Activated T-cell treated with anti-CD3 and anti-CD28 coated beads, Interleukin-2, amount 50 U/mL, for 72 hours (primary cell): ENCODE measurements around the gene RPS15. TPM values are rescaled to one million over a fixed set of nuclear protein-coding genes. Genes with fewer than 3 reads are reported as not detected.

Experiments used
- ATAC-seq, 2 donors: fragments of 150-1000 bp; cut with Tn5 transposase; replicated peaks in 1 of 2; 2 replicates each; pipeline ENCODE4 v1.10.0; 2021; ENCODE audit warnings: moderate library complexity in 2 of 2, mild to moderate bottlenecking in 1 of 2
- DNase-seq, 2 donors: peaks; one replicate each; pipeline ENCODE4 v3.0.0; 2021 to 2022; ENCODE audit warnings: mixed read lengths in 1 of 2
- H3K27ac Mint-ChIP-seq: one replicate; pipeline ENCODE4 v1.8.0; 2022; ENCODE audit warnings: mild to moderate bottlenecking, moderate library complexity, mixed read lengths
- H3K27me3 Mint-ChIP-seq: one replicate; pipeline ENCODE4 v1.8.0; 2022; ENCODE audit warnings: low read depth, mixed read lengths
- H3K36me3 Mint-ChIP-seq, 2 donors: one replicate each; pipeline ENCODE4 v1.8.0; 2022; ENCODE audit warnings: mixed read lengths in 2 of 2, mild to moderate bottlenecking in 1 of 2; ENCODE audit not compliant: insufficient read depth in 2 of 2
- H3K4me1 Mint-ChIP-seq: one replicate; pipeline ENCODE4 v1.8.0; 2022; ENCODE audit warnings: low read depth, mixed read lengths
- H3K4me3 Mint-ChIP-seq, 2 donors: one replicate each; pipeline ENCODE4 v1.8.0; 2022; ENCODE audit warnings: mild to moderate bottlenecking in 2 of 2, mixed read lengths in 2 of 2, moderate library complexity in 2 of 2
- H3K9me3 Mint-ChIP-seq, 2 donors: one replicate each; pipeline ENCODE4 v1.8.0; 2022; ENCODE audit warnings: mixed read lengths in 2 of 2
- total RNA-seq, 2 donors: library from RNA; stranded (reverse); gene quantifications; one replicate each; pipeline ENCODE4 v1.2.3, GENCODE V29; 2022

RPS15 gene
- total RNA-seq, 2 donors from 2014 or later, result 1,293 to 1,490 TPM

GRCh38 chr19:1396768-1397679 lies 41.2 kb upstream of the RPS15 start:
- Mint-ChIP-seq H3K4me1 (peaks cover 6% of the 10 kb centered on the region), H3K27me3 (no peaks in the 10 kb centered on the region), H3K36me3 (peaks cover 0 to 3% of the 10 kb centered on the region in 2 donors), H3K4me3 (no peak overlapping the region), H3K27ac (no peak overlapping the region), H3K9me3 (no peaks in the 10 kb centered on the region)
- no peak for ATAC-seq
- no peak for DNase-seq

- H3K27ac Mint-ChIP-seq, result no peak overlapping the region
- H3K4me3 Mint-ChIP-seq, result no peak overlapping the region
- no peaks in the 10 kb centered on the region for H3K9me3 Mint-ChIP-seq
- H3K4me1 Mint-ChIP-seq, result peaks cover 13% of the 10 kb centered on the region
- ATAC-seq (no peak), DNase-seq (no peak)
- peaks cover 4% of the 10 kb centered on the region for H3K27me3 Mint-ChIP-seq
- peaks cover 0 to 3% of the 10 kb centered on the region in 2 donors for H3K36me3 Mint-ChIP-seq
These were observed 40.4 kb upstream of the RPS15 start for GRCh38 chr19:1397838-1398237.

GRCh38 chr19:1399079-1399478 lies 39.1 kb upstream of the RPS15 start:
- Mint-ChIP-seq H3K27ac (no peak overlapping the region), H3K9me3 (no peaks in the 10 kb centered on the region), H3K27me3 (peaks cover 7% of the 10 kb centered on the region), H3K4me1 (peaks cover 15% of the 10 kb centered on the region), H3K4me3 (no peak overlapping the region), H3K36me3 (peaks cover 0 to 3% of the 10 kb centered on the region in 2 donors)
- DNase-seq, result no peak
- no peak for ATAC-seq

DNA sequence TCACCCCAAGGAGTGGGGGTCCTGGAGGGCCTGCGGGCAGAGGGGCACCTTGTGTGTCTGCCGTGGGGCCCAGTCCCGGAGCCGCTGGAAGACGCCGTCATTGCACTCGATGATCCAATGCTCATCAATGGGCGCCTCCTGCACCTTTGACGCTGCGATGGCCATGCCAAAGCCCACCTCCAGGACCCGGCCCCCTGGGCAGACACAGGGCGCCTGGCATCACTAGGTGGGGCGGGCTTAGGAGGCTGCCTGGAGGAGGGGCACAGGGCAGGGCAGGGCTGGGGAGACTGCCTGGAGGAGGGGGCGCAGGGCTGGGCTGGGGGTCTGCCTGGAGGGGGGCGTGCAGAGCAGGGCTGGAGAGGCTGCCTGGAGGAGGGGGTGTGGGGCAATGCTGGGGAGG lies 38.5 kb upstream of the RPS15 start:
- Mint-ChIP-seq H3K9me3 (no peaks in the 10 kb centered on the region), H3K4me3 (peak overlapping the region in 1 of 2 donors; percentile 20), H3K27me3 (peaks cover 7% of the 10 kb centered on the region), H3K4me1 (peaks cover 15% of the 10 kb centered on the region), H3K27ac (no peak overlapping the region), H3K36me3 (peaks cover 0 to 3% of the 10 kb centered on the region in 2 donors)
- ATAC-seq, result no peak
- no peak for DNase-seq

- Mint-ChIP-seq H3K9me3 (no peaks in the 10 kb centered on the region), H3K27ac (no peak overlapping the region), H3K36me3 (peaks cover 0 to 3% of the 10 kb centered on the region in 2 donors), H3K4me3 (peak overlapping the region; percentile 67 to 75), H3K4me1 (peaks cover 15% of the 10 kb centered on the region), H3K27me3 (peaks cover 7% of the 10 kb centered on the region)
- ATAC-seq, result peak; percentile 23 to 26
- peak in 1 of 2 donors; percentile 18 for DNase-seq
These were observed 37.7 kb upstream of the RPS15 start for GRCh38 chr19:1400281-1401137.

- H3K27ac Mint-ChIP-seq, result no peak within 1 kb of the TSS
- H3K4me3 Mint-ChIP-seq, result peak within 1 kb of the TSS; percentile 67 to 75
- peak; percentile 64 to 65 for DNase-seq
- H3K9me3 Mint-ChIP-seq, result no peaks in the 10 kb centered on the region
- H3K27me3 Mint-ChIP-seq, result peaks cover 7% of the 10 kb centered on the region
- peak; percentile 81 for ATAC-seq
- peaks cover 17% of the 10 kb centered on the region for H3K4me1 Mint-ChIP-seq
- peaks cover 0 to 3% of the 10 kb centered on the region in 2 donors for H3K36me3 Mint-ChIP-seq
These were observed 36.9 kb upstream of the RPS15 start, which contains the start of gene GAMT for GRCh38 chr19:1401138-1401888. GAMT (minus strand) TSS chr19:1401542; CDS start chr19:1401476, 66 bp downstream.

DNA sequence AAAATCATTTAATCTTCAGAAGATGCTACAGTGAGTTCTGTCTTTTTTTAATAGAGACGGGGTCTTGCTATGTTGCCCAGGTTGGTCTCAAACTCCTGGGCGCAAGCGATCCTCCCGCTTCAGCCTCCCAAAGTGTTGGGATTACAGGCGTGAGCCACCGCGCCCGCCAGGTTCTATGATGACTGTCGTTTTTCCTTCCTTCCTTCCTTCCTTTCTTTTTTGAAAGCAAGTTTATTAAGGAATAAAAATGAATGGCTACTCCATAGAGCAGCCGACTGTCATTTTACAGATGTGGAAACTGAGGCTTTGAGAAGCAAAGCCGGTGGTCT lies 36.3 kb upstream of the RPS15 start:
- peaks cover 0 to 3% of the 10 kb centered on the region in 2 donors for H3K36me3 Mint-ChIP-seq
- peaks cover 21% of the 10 kb centered on the region for H3K4me1 Mint-ChIP-seq
- peaks cover 7% of the 10 kb centered on the region for H3K27me3 Mint-ChIP-seq
- no peaks in the 10 kb centered on the region for H3K9me3 Mint-ChIP-seq
- no peak overlapping the region for H3K27ac Mint-ChIP-seq
- ATAC-seq (no peak), DNase-seq (no peak)
- H3K4me3 Mint-ChIP-seq, result peak overlapping the region; percentile 36 to 74

DNA sequence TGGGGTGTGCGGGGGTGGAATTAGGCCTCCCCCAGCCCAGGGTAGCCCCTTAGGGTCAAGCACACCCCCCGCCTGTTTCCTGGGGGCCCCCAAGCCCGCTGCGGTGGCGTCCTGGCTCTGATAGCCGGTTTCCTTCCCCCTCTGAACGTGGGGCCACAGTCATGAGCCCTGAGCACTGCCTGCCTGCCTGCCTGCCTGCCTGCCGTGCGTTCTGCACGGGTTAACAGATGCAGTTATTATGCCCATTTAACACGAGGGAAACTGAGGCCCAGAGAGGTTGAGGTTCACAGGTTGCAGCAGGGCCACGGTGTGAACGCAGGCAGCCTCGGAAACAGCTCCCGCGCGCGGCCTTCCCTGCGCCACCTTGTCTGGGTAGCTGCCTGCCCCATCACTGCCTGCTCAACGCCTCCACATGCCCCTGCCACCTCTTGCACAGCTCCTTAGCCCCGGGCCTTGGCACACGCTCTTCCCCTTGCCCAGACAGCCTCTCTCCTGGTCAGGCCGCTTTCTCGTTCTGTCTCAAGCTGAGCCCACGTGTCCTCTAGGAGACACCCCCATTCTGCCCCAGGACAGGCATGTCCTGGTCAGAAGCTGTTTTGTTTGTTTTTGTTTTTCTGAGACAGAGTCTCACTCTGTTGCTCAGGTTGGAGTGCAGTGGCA lies 35.7 kb upstream of the RPS15 start:
- Mint-ChIP-seq H3K4me1 (peaks cover 21% of the 10 kb centered on the region), H3K9me3 (no peaks in the 10 kb centered on the region), H3K36me3 (peaks cover 0 to 3% of the 10 kb centered on the region in 2 donors), H3K27me3 (peaks cover 7% of the 10 kb centered on the region), H3K4me3 (peak overlapping the region; percentile 46 to 74), H3K27ac (no peak overlapping the region)
- ATAC-seq (no peak), DNase-seq (no peak)

DNA sequence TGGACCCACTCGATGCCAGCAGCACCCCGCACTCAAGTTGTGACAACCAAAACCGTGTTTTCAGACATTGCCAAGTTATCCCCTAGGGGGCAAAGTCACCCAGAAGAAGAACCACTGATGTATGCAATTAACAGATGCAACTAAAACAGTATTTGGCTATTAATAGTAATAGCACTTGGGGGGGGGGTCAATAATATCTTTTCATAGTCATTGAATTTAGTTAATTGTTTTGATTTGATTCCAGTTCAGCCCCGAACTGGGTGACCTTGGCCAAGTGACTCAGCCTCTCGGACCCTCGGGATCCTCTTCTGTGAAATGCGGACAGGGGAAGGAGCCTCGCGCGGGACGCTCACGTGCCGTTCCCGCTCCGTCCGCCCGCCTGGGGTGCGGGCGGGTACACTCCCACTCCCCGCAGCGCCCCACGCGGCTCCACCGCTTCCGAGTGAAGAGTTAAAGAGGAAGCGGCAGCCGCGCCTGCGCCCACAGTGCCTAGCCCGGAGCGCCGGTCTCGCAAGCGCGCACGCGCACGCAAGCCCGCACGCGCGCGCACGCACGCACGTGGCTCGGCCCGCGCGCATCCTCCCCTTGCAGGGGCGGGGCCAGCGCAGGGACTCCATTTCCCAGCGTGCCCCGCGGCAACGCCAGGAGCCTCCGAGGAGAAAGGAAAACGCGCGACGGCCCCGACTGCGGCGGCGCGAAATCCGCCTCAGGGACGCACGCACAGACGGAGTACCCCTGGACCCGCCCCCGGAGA lies 31.2 kb upstream of the RPS15 start:
- peak overlapping the region; percentile 13 for H3K27ac Mint-ChIP-seq
- ATAC-seq, result peak; percentile 86 to 87
- no peaks in the 10 kb centered on the region for H3K9me3 Mint-ChIP-seq
- peaks cover 7% of the 10 kb centered on the region for H3K27me3 Mint-ChIP-seq
- peak; percentile 99 to 100 for DNase-seq
- H3K4me1 Mint-ChIP-seq, result peaks cover 49% of the 10 kb centered on the region
- H3K4me3 Mint-ChIP-seq, result peak overlapping the region; percentile 75 to 85
- peaks cover 2 to 8% of the 10 kb centered on the region in 2 donors for H3K36me3 Mint-ChIP-seq

DNA sequence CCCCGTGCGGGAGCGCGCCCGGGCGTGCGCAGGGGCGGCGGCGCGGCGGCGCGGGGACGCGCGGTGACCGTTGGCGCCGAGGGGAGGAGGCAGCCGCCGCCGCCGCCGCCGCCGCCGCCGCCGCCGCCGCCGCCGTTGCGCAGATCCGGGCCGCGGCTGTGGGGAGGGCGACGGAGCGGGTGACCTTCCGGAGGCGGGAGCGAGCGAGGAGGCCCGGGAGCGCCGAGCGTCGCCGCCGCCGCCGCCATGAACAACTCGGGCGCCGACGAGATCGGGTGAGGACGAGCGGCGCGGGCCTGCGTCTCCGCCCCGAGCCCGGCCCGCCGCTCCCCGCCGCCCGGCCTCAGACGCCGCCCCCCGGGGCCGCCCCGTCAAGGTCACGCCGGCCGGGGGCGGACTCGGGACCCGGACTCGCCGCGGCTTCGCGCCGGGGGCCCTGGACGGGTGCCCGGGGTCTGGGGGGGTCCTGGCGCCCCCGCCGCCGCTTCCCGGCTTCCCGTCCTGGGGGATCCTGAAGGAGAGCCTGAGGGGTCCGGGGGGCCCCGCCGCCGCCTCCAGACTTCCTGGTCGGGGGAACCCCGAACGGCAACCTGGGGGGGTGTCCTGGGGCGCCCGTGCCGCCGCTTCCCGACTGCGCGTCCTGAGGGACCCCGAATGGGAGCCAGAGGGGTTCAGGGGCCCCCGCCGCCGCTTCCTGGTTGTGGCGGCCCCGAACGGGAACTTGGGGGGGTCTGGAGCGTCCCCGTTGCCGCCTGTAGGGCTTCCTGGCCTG lies 30.5 kb upstream of the RPS15 start, which contains the start of gene DAZAP1:
Gene DAZAP1, plus strand, starts transcription at position 59 of the 772 bp plus-strand sequence. Its CDS starts 188 bp downstream, at position 247.
- Mint-ChIP-seq H3K36me3 (peaks cover 2 to 8% of the 10 kb centered on the region in 2 donors), H3K27me3 (peaks cover 4% of the 10 kb centered on the region)
- no peak for DNase-seq

More for the DNA sequence above, 30.5 kb upstream of the RPS15 start, which contains the start of gene DAZAP1:
- Mint-ChIP-seq H3K4me1 (peaks cover 46% of the 10 kb centered on the region), H3K27ac (peak within 1 kb of the TSS; percentile 13), H3K9me3 (no peaks in the 10 kb centered on the region), H3K4me3 (peak within 1 kb of the TSS; percentile 85 to 96)
- ATAC-seq, result peak in 1 of 2 donors; percentile 49
